Gastrocnemius medialis (tissue), 4 donors: ENCODE data around the gene FRK.

ENCODE experiments used
- POLR2A ChIP-seq, 2 donors: fragments of 450-650 bp; IDR thresholded peaks; one replicate each; pipeline ENCODE4 v1.6.1; 2017; ENCODE audit warnings: antibody characterized with exemption in 2 of 2, mild to moderate bottlenecking in 2 of 2, moderate library complexity in 2 of 2
- TF ChIP-seq, protein P1 (sequence below), 5 experiments: fragments of 450-650 bp in 3 of 5; fragments of 200-600 bp in 2 of 5; sonication (generic) in 2 of 5; IDR thresholded peaks in 4 of 5; conservative IDR thresholded peaks in 1 of 5; 1 replicate in 4 of 5; 2 replicates in 1 of 5; pipeline ENCODE4 v1.5.1; 2016 to 2019; ENCODE audit warnings: antibody characterized with exemption in 5 of 5, mild to moderate bottlenecking in 3 of 5, moderate library complexity in 3 of 5

DNA sequence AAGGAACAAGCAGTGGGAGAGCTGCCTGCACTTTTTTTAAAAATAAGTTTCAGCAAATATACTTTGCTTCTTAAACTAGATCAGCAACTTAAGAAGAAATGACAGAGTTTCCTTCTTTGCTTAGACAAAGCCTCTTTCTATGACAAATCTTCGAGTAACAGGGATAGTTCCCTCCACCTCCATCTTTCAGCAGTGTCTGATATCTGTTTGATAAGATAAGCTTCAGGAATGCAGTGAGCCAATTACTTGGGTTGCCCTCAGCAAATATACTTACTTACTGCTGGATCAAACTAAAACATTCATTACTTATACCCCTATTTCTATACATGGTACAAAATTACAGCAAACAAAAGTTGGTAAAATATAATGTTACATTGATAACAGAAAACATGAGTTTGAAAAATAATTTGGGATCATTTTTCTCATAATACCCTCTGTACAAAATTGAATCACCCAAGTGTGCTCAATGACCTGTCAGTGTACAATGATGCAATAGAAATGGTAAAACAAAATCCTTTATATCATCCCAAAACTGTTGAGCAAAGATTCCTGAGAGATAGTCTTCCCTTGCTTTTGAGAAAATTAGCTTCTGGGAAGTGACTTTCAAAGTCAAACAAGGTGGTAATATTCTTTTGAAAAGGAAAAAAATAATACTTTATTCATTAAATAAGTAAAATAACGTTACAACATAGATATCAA is 24.5 kb downstream of the FRK start:
- TF ChIP-seq, protein P1, sequence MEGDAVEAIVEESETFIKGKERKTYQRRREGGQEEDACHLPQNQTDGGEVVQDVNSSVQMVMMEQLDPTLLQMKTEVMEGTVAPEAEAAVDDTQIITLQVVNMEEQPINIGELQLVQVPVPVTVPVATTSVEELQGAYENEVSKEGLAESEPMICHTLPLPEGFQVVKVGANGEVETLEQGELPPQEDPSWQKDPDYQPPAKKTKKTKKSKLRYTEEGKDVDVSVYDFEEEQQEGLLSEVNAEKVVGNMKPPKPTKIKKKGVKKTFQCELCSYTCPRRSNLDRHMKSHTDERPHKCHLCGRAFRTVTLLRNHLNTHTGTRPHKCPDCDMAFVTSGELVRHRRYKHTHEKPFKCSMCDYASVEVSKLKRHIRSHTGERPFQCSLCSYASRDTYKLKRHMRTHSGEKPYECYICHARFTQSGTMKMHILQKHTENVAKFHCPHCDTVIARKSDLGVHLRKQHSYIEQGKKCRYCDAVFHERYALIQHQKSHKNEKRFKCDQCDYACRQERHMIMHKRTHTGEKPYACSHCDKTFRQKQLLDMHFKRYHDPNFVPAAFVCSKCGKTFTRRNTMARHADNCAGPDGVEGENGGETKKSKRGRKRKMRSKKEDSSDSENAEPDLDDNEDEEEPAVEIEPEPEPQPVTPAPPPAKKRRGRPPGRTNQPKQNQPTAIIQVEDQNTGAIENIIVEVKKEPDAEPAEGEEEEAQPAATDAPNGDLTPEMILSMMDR (IDR thresholded peaks at IDR 0.05 in 4 of 5, conservative IDR thresholded peaks at IDR 0.05 in 1 of 5), result no peak
- no peak for TF ChIP-seq POLR2A (IDR thresholded peaks at IDR 0.05)
